HEK293T (cell line): ENCODE data around the gene TNFSF8.

Experiments
- CTCF ChIA-PET: fragments of 350-600 bp; formaldehyde crosslinking; extraction: SDS; loops from one replicate; lab custom pipeline; 2021; ENCODE audit warnings: antibody characterized with exemption, inconsistent platforms; lab: Yijun Ruan, JAX
- POLR2A ChIA-PET: fragments of 350-600 bp; formaldehyde crosslinking; extraction: SDS; loops from one replicate; lab custom pipeline; 2020; ENCODE audit warnings: antibody characterized with exemption, inconsistent platforms; lab: Yijun Ruan, JAX
- DNase-seq: peaks from one replicate; pipeline ENCODE4 v3.0.0; 2012; ENCODE audit warnings: mixed read lengths; ENCODE audit errors: extremely low spot score
- ARNT ChIP-seq: fragments of 450-650 bp; IDR thresholded peaks from 2 replicates; pipeline ENCODE4 v1.6.1; 2017; ENCODE audit warnings: mild to moderate bottlenecking
- BHLHE40 ChIP-seq: fragments of 450-650 bp; IDR thresholded peaks from 2 replicates; pipeline ENCODE4 v1.6.1; 2016; ENCODE audit warnings: mild to moderate bottlenecking, moderate library complexity, borderline replicate concordance
- CTBP1 ChIP-seq: fragments of 450-650 bp; IDR thresholded peaks from 2 replicates; pipeline ENCODE4 v1.6.1; 2016; ENCODE audit warnings: borderline replicate concordance
- ELF4 ChIP-seq: fragments of 450-650 bp; IDR thresholded peaks from 2 replicates; pipeline ENCODE4 v1.6.1; 2017; ENCODE audit warnings: antibody characterized with exemption
- FOXA1 ChIP-seq: fragments of 450-650 bp; IDR thresholded peaks from 2 replicates; pipeline ENCODE4 v1.6.1; 2016; ENCODE audit warnings: mild to moderate bottlenecking
- FOXK2 ChIP-seq: fragments of 450-650 bp; IDR thresholded peaks from 2 replicates; pipeline ENCODE4 v1.6.1; 2016; ENCODE audit warnings: mild to moderate bottlenecking
- FOXM1 ChIP-seq: fragments of 450-650 bp; IDR thresholded peaks from 2 replicates; pipeline ENCODE4 v1.6.1; 2017; ENCODE audit warnings: mild to moderate bottlenecking, borderline replicate concordance
- HDGF ChIP-seq: fragments of 450-650 bp; IDR thresholded peaks from 2 replicates; pipeline ENCODE4 v1.6.1; 2017; ENCODE audit warnings: antibody characterized with exemption, borderline replicate concordance
- L3MBTL2 ChIP-seq: fragments of 450-650 bp; conservative IDR thresholded peaks from 2 replicates; pipeline ENCODE4 v1.6.1; 2016; ENCODE audit warnings: mild to moderate bottlenecking
- LEF1 ChIP-seq: fragments of 450-650 bp; IDR thresholded peaks from 2 replicates; pipeline ENCODE4 v1.6.1; 2017; ENCODE audit warnings: mild to moderate bottlenecking, borderline replicate concordance
- NFRKB ChIP-seq: fragments of 450-650 bp; IDR thresholded peaks from 2 replicates; pipeline ENCODE4 v1.6.1; 2016; ENCODE audit warnings: mild to moderate bottlenecking, moderate library complexity
- SP1 ChIP-seq: fragments of 450-650 bp; IDR thresholded peaks from 2 replicates; pipeline ENCODE4 v1.6.1; 2017
- SUZ12 ChIP-seq: fragments of 450-650 bp; IDR thresholded peaks from 2 replicates; pipeline ENCODE4 v1.6.1; 2016; ENCODE audit warnings: mild to moderate bottlenecking
- TARDBP ChIP-seq: fragments of 450-650 bp; IDR thresholded peaks from 2 replicates; pipeline ENCODE4 v1.6.1; 2016
- ZNF384 ChIP-seq: fragments of 450-650 bp; IDR thresholded peaks from 2 replicates; pipeline ENCODE4 v1.6.1; 2016
- TF ChIP-seq, protein P1 (sequence below): fragments of 450-650 bp; IDR thresholded peaks from 2 replicates; pipeline ENCODE4 v1.6.1; 2016

The TNFSF8 gene

GRCh38 chr9:114913656-114914055 lies 16.7 kb downstream of the TNFSF8 start:
- DNase-seq = no peak
- CTCF ChIA-PET = interaction anchor here (0.8 to 1.7 kb wide), 3 partner anchors 10 to 101 kb away, joined by 3 to 4 read pairs (median 3); no protein-coding TSS in a partner anchor
- TF ChIP-seq TARDBP (no peak), CTBP1 (no peak), FOXA1 (no peak), LEF1 (no peak)
- POLR2A ChIA-PET = no interaction called here

GRCh38 chr9:114913217-114913616 lies 17.2 kb downstream of the TNFSF8 start:
- CTCF ChIA-PET = interaction anchor here (0.8 to 1.7 kb wide), 3 partner anchors 11 to 102 kb away, joined by 3 read pairs; no protein-coding TSS in a partner anchor

GRCh38 chr9:114911167-114911821 lies 19.1 kb downstream of the TNFSF8 start:
- ChIA-PET POLR2A (no interaction called here), CTCF (interaction anchor here (0.6 to 1.5 kb wide), 8 partner anchors 12 to 506 kb away, joined by 3 to 10 read pairs (median 5); no protein-coding TSS in a partner anchor)
- DNase-seq = peak; percentile 52
- no peak for TF ChIP-seq HDGF
- no peak for TF ChIP-seq NFRKB
- no peak for TF ChIP-seq ARNT
- no peak for TF ChIP-seq TARDBP
- no peak for TF ChIP-seq FOXA1
- no peak for TF ChIP-seq SP1
- no peak for TF ChIP-seq SUZ12
- no peak for TF ChIP-seq LEF1
- TF ChIP-seq ZNF384 = no peak
- TF ChIP-seq FOXM1 = no peak
- TF ChIP-seq BHLHE40 = no peak
- no peak for TF ChIP-seq ELF4
- no peak for TF ChIP-seq FOXK2
- no peak for TF ChIP-seq L3MBTL2
- TF ChIP-seq, protein P1, sequence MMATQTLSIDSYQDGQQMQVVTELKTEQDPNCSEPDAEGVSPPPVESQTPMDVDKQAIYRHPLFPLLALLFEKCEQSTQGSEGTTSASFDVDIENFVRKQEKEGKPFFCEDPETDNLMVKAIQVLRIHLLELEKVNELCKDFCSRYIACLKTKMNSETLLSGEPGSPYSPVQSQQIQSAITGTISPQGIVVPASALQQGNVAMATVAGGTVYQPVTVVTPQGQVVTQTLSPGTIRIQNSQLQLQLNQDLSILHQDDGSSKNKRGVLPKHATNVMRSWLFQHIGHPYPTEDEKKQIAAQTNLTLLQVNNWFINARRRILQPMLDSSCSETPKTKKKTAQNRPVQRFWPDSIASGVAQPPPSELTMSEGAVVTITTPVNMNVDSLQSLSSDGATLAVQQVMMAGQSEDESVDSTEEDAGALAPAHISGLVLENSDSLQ = no peak

More at GRCh38 chr9:114913217-114913616, 17.2 kb downstream of the TNFSF8 start:
- no peak for DNase-seq
- no peak for TF ChIP-seq CTBP1
- TF ChIP-seq, protein P1 = no peak
- TF ChIP-seq SP1 = no peak
- TF ChIP-seq BHLHE40 = no peak
- TF ChIP-seq NFRKB = no peak
- TF ChIP-seq LEF1 = no peak
- no peak for TF ChIP-seq FOXA1
- no peak for TF ChIP-seq FOXM1
- no peak for TF ChIP-seq L3MBTL2
- no peak for TF ChIP-seq HDGF
- no peak for TF ChIP-seq ELF4
- POLR2A ChIA-PET = no interaction called here

GRCh38 chr9:114910541-114910940 lies 19.9 kb downstream of the TNFSF8 start:
- no peak for DNase-seq
- CTCF ChIA-PET = interaction anchor here (0.6 to 1.5 kb wide), 10 partner anchors 13 to 505 kb away, joined by 3 to 10 read pairs (median 5); no protein-coding TSS in a partner anchor
- no peak for TF ChIP-seq BHLHE40
- POLR2A ChIA-PET = interaction anchor here (1.0 kb wide), 1 partner anchor 173 kb away, joined by 3 read pairs; no protein-coding TSS in a partner anchor

DNA sequence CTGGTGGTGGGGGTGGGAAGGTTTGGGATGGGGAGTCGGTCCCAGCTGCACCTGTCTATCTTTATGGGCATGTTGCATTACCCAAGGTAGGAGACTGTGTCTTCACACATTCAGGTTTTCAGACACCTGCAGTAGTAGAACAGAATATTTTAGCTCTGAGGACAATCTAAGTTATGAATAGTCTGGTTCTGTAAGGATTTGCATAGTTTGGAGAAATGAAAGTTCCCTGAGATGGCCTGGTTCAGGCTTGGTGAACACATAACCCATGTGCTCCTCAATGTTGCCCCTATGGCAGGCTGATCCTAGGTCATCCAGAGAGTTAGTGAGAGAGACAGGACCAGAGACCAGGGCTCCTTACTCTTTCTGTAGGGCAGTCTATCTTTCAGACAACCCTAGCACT lies 20.7 kb downstream of the TNFSF8 start:
- CTCF ChIA-PET = interaction anchor here (1.4 to 1.6 kb wide), 2 partner anchors 99 to 229 kb away, joined by 5 to 12 read pairs; no protein-coding TSS in a partner anchor
- TF ChIP-seq LEF1 = no peak
- no peak for TF ChIP-seq ELF4
- no peak for TF ChIP-seq CTBP1
- no peak for TF ChIP-seq FOXA1
- TF ChIP-seq HDGF = no peak
- no peak for TF ChIP-seq SP1
- TF ChIP-seq NFRKB = no peak
- TF ChIP-seq ARNT = no peak
- TF ChIP-seq L3MBTL2 = no peak
- TF ChIP-seq, protein P1 = no peak
- no peak for TF ChIP-seq BHLHE40
- no peak for TF ChIP-seq SUZ12
- no peak for TF ChIP-seq FOXM1
- no peak for TF ChIP-seq TARDBP
- TF ChIP-seq FOXK2 = no peak
- no peak for TF ChIP-seq ZNF384
- POLR2A ChIA-PET = interaction anchor here (1.0 kb wide), 1 partner anchor 172 kb away, joined by 3 read pairs; no protein-coding TSS in a partner anchor
- no peak for DNase-seq

- ChIA-PET CTCF (interaction anchor here (0.7 to 1.6 kb wide), 3 partner anchors 13 to 228 kb away, joined by 3 to 12 read pairs (median 3); no protein-coding TSS in a partner anchor), POLR2A (no interaction called here)
- DNase-seq = no peak
- TF ChIP-seq ELF4 = no peak
- no peak for TF ChIP-seq SP1
- no peak for TF ChIP-seq SUZ12
- TF ChIP-seq TARDBP = no peak
- no peak for TF ChIP-seq HDGF
Measured at GRCh38 chr9:114908805-114909448, 21.5 kb downstream of the TNFSF8 start.
